BLaER1 treated with 17β-estradiol and CSF1 and Interleukin-3, amounts not matched to agents 10 nM and 100 nM (cell line): ENCODE measurements around the gene ZNF496.

Experiments used
- H3K27ac ChIP-seq, 11 experiments: shearing (Covaris generic); formaldehyde crosslinking; 2 replicates each; pipeline ENCODE4 v1.8.1; 2022
- H3K27me3 ChIP-seq, 11 experiments: shearing (Covaris generic); formaldehyde crosslinking; 2 replicates each; pipeline ENCODE4 v1.8.1; 2022
- H3K36me3 ChIP-seq, 11 experiments: shearing (Covaris generic); formaldehyde crosslinking; 2 replicates each; pipeline ENCODE4 v1.8.1; 2022
- H3K4me1 ChIP-seq, 10 experiments: shearing (Covaris generic); formaldehyde crosslinking; 2 replicates each; pipeline ENCODE4 v1.8.1; 2022
- H3K4me2 ChIP-seq, 11 experiments: shearing (Covaris generic); formaldehyde crosslinking; 2 replicates each; pipeline ENCODE4 v1.8.1; 2022
- H3K4me3 ChIP-seq, 10 experiments: shearing (Covaris generic); formaldehyde crosslinking; 2 replicates each; pipeline ENCODE4 v1.8.1; 2022
- H3K9ac ChIP-seq, 11 experiments: shearing (Covaris generic); formaldehyde crosslinking; 2 replicates each; pipeline ENCODE4 v1.8.1; 2022
- H3K9me3 ChIP-seq, 11 experiments: shearing (Covaris generic); formaldehyde crosslinking; replicated peaks in 1 of 11; 2 replicates each; pipeline ENCODE4 v1.8.1; 2022
- H4K20me1 ChIP-seq, 11 experiments: shearing (Covaris generic); formaldehyde crosslinking; 2 replicates each; pipeline ENCODE4 v1.8.1; 2022
- Cebpa-rat ChIP-seq, 11 experiments: shearing (Covaris generic); IDR thresholded peaks; 2 replicates each; pipeline ENCODE4 v1.8.1; 2022

ZNF496 gene

DNA sequence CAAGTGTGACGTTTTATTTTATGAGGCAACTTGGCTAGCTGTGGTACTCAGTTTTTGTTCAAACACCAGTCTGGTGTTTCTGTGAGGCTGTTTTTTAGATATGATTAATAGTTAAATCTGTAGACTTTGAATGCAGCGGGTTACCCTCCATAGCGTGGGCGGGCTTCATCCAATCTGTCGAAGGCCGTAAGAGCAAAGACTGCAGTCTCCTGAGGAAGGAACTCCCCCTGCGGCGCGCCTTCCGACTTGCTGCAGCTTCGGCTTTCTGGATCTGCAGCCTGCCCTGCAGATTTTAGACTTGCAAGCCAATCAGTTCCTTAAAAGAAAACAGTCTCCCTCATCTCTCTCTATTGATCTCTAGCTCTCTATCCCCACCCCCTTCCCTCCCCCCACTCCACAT is 4.2 kb upstream of the ZNF496 start:
- Histone ChIP-seq H4K20me1 (peaks cover under 1 to 61% (median 22%) of the 10 kb centered on the region in 11 experiments; a peak in 14 of 22 replicates), H3K36me3 (peaks cover 18 to 44% (median 24%) of the 10 kb centered on the region in 11 experiments), H3K4me3 (no peak overlapping the region), H3K27me3 (no peaks in the 10 kb centered on the region), H3K9ac (no peak overlapping the region; a peak in 1 of 22 replicates), H3K9me3 (no peaks in the 10 kb centered on the region), H3K4me1 (peaks cover 45 to 60% (median 57%) of the 10 kb centered on the region in 10 experiments), H3K4me2 (peak overlapping the region; percentile 87 to 99 (median 96); a peak in 19 of 22 replicates), H3K27ac (0 out of 22 replicates have a peak overlapping the region, but pooled peaks of 1 of the 11 experiments have one; percentile 28)
- TF ChIP-seq Cebpa-rat (IDR thresholded peaks at IDR 0.05) = no peak

DNA sequence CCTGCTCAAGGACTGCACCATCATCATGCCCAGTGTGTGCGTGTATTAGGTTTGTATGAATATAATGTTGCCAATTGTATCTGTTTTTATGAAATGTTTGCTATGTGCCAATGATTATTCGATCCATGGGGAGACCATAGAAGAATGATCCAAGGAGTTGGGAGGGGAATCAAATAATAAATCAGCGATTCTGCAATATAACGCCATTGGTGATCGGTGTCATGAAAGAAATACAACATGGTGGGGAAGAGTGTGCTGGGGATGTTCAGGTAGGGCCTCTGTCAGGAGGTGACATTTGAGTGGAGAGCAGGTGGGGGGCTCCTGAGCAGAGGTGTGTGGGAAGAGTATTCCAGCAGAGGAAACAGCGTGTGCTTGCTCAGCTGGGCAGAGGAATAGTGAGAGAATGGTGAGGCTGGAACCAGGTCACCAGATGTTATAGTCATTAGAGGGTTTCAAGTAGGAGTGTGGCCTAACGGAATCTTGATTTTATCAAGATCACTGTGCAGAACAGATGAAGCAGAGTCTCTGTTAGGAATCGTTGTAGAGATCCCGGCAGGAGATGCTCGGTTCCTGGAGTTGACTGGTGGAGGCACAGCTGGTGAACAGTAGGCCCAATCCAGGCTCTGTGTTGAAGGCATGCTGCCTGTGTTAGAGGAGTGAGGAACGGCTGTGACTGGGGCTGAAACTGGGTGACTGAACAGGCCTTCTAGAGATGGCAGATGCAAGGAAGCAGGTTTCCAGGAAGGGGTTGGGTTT is 2.9 kb upstream of the ZNF496 start:
- Histone ChIP-seq H3K4me2 (peak overlapping the region; percentile 87 to 99 (median 96)), H3K27ac (peak overlapping the region in 2 of 11 experiments; percentile 14 to 28; a peak in 2 of 22 replicates), H3K9me3 (no peaks in the 10 kb centered on the region), H3K4me3 (no peak overlapping the region), H3K36me3 (peaks cover 9 to 36% (median 16%) of the 10 kb centered on the region in 11 experiments), H4K20me1 (peaks cover 9 to 73% (median 34%) of the 10 kb centered on the region in 11 experiments; a peak in 18 of 22 replicates), H3K9ac (peak overlapping the region in 3 of 11 experiments; percentile 10 to 33 (median 16); a peak in 3 of 22 replicates), H3K27me3 (no peaks in the 10 kb centered on the region), H3K4me1 (peaks cover 58 to 73% (median 69%) of the 10 kb centered on the region in 10 experiments)
- no peak for TF ChIP-seq Cebpa-rat (IDR thresholded peaks at IDR 0.05)

- H3K4me2 ChIP-seq = peak overlapping the region; percentile 87 to 99 (median 96)
- TF ChIP-seq Cebpa-rat (IDR thresholded peaks at IDR 0.05) = no peak
- peak overlapping the region; percentile 87 to 99 (median 96) for H3K4me3 ChIP-seq
- H3K27ac ChIP-seq = peak overlapping the region; percentile 94 to 99 (median 98)
- H3K27me3 ChIP-seq = no peaks in the 10 kb centered on the region
- H3K4me1 ChIP-seq = peaks cover 55 to 81% (median 68%) of the 10 kb centered on the region in 10 experiments
- peak overlapping the region; percentile 95 to 99 (median 99) for H3K9ac ChIP-seq
- H3K36me3 ChIP-seq = peaks cover 20 to 38% (median 24%) of the 10 kb centered on the region in 11 experiments
- no peaks in the 10 kb centered on the region for H3K9me3 ChIP-seq
- peaks cover 9 to 72% (median 34%) of the 10 kb centered on the region in 11 experiments; a peak in 18 of 22 replicates for H4K20me1 ChIP-seq
These were observed 1.1 kb upstream of the ZNF496 start for GRCh38 chr1:247332623-247333361.

DNA sequence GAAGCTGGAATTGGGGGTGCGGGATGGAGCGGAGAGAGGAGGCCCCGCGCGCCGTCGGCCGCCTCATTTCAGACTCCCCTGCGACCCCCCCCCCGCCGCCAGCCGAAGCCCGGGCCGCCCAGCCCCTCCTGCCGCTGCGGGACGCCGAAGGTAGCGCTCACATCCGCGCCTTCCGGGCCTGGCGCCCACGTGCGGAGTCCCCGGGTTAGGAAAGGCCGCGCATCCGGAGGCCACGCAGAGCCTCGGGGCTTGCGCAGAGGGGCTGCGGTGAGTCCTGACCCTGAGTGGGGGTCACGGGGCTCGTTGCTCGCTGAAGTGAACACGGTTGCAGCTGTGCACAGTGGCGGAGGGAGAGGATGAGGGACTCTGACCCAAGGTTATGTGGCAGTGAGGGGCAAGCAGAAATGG is 552 bp upstream of the ZNF496 start:
- Histone ChIP-seq H4K20me1 (peaks cover 9 to 66% (median 34%) of the 10 kb centered on the region in 11 experiments; a peak in 18 of 22 replicates), H3K27me3 (no peaks in the 10 kb centered on the region), H3K4me1 (peaks cover 50 to 81% (median 64%) of the 10 kb centered on the region in 10 experiments), H3K9me3 (no peaks in the 10 kb centered on the region), H3K27ac (peak overlapping the region; percentile 94 to 99 (median 98)), H3K36me3 (peaks cover 23 to 42% (median 29%) of the 10 kb centered on the region in 11 experiments), H3K4me2 (peak overlapping the region; percentile 87 to 99 (median 96)), H3K9ac (peak overlapping the region; percentile 95 to 99 (median 99)), H3K4me3 (peak overlapping the region; percentile 87 to 99 (median 96))
- TF ChIP-seq Cebpa-rat (IDR thresholded peaks at IDR 0.05) = no peak

DNA sequence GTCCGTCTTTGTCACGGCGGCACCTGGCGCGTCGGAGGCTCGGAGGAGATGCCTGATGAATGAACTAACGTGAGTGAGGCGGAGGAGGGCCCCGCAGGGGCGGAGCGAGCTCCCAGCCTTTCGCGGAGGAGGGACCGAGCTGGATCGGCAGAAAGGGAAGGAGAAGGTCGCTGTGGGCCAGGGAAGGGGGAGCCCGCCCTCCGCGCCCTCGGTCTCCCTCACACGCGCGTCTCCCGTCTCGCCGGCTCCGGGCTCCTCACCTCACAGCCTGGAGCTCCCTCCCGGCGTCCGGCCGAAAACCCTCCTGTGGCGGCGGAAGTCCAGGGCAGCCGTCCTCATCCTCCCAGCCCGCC is 519 bp downstream of the ZNF496 start:
- peak overlapping the region; percentile 87 to 99 (median 96) for H3K4me3 ChIP-seq
- H3K9me3 ChIP-seq = no peaks in the 10 kb centered on the region
- peaks cover 9 to 61% (median 28%) of the 10 kb centered on the region in 11 experiments; a peak in 18 of 22 replicates for H4K20me1 ChIP-seq
- peaks cover 23 to 52% (median 39%) of the 10 kb centered on the region in 11 experiments for H3K36me3 ChIP-seq
- H3K27me3 ChIP-seq = no peaks in the 10 kb centered on the region
- H3K4me2 ChIP-seq = peak overlapping the region; percentile 87 to 99 (median 96)
- peaks cover 60 to 81% (median 65%) of the 10 kb centered on the region in 10 experiments for H3K4me1 ChIP-seq
- H3K9ac ChIP-seq = peak overlapping the region; percentile 95 to 99 (median 99)
- peak overlapping the region; percentile 94 to 99 (median 98) for H3K27ac ChIP-seq
- TF ChIP-seq Cebpa-rat (IDR thresholded peaks at IDR 0.05) = no peak

- Histone ChIP-seq H3K9ac (peak overlapping the region; percentile 95 to 99 (median 99)), H4K20me1 (peaks cover 9 to 56% (median 24%) of the 10 kb centered on the region in 11 experiments; a peak in 18 of 22 replicates), H3K36me3 (peaks cover 23 to 56% (median 41%) of the 10 kb centered on the region in 11 experiments), H3K4me2 (peak overlapping the region; percentile 87 to 99 (median 96)), H3K27me3 (no peaks in the 10 kb centered on the region), H3K9me3 (no peaks in the 10 kb centered on the region), H3K27ac (peak overlapping the region; percentile 94 to 99 (median 98); a peak in 21 of 22 replicates), H3K4me3 (peak overlapping the region; percentile 87 to 99 (median 96)), H3K4me1 (peaks cover 57 to 77% (median 61%) of the 10 kb centered on the region in 10 experiments)
- TF ChIP-seq Cebpa-rat (IDR thresholded peaks at IDR 0.05) = no peak
These were observed 1.0 kb downstream of the ZNF496 start for GRCh38 chr1:247330548-247331171.

DNA sequence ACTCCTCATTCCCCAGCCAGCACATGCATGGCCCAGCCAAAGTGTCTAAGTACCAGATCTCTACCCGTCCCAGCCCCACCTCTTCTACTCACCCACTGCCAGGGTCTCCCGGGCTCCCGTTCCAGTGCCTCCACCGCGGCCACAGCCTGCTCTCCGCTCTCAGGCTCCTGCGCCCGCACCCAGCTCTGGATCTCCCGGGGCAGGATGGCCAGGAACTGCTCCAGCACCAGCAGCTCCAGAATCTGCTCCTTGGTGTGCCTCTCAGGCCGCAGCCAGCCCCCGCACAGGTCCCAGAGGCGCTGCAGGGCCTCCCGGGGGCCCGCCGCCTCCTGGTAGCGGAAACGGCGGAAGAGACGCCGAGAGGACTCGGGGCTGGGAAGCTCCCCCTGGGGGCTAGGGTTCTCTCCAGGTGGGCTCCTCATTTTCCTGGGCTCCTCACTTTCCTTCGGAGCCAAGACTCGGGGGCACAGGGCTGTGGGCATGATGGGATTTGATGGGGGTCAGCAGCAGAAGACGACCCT is 2.5 kb downstream of the ZNF496 start:
- no peak for TF ChIP-seq Cebpa-rat (IDR thresholded peaks at IDR 0.05)
- H3K36me3 ChIP-seq = peaks cover 23 to 70% (median 55%) of the 10 kb centered on the region in 11 experiments
- no peaks in the 10 kb centered on the region for H3K9me3 ChIP-seq
- peaks cover 5 to 41% (median 11%) of the 10 kb centered on the region in 11 experiments; a peak in 18 of 22 replicates for H4K20me1 ChIP-seq
- H3K27me3 ChIP-seq = no peaks in the 10 kb centered on the region
- no peak overlapping the region for H3K27ac ChIP-seq
- H3K4me2 ChIP-seq = no peak overlapping the region; a peak in 1 of 22 replicates
- H3K4me1 ChIP-seq = peaks cover 52 to 72% (median 59%) of the 10 kb centered on the region in 10 experiments
- H3K9ac ChIP-seq = no peak overlapping the region
- H3K4me3 ChIP-seq = no peak overlapping the region

GRCh38 chr1:247328311-247328710 is 3.4 kb downstream of the ZNF496 start:
- Histone ChIP-seq H3K36me3 (peaks cover 23 to 70% (median 57%) of the 10 kb centered on the region in 11 experiments), H3K4me2 (no peak overlapping the region; a peak in 1 of 22 replicates), H3K27me3 (no peaks in the 10 kb centered on the region), H3K9ac (no peak overlapping the region), H3K4me3 (no peak overlapping the region), H3K27ac (no peak overlapping the region), H3K4me1 (peaks cover 52 to 72% (median 59%) of the 10 kb centered on the region in 10 experiments), H4K20me1 (peaks cover 5 to 35% (median 11%) of the 10 kb centered on the region in 11 experiments; a peak in 18 of 22 replicates), H3K9me3 (no peaks in the 10 kb centered on the region)
- TF ChIP-seq Cebpa-rat (IDR thresholded peaks at IDR 0.05) = no peak
